Stimulated activated CD4-positive, alpha-beta T cell treated with anti-CD3 and anti-CD28 coated beads, Interleukin-1b, Interleukin-23, amount 100 ng/mL, for 48 hours (primary cell): ENCODE results near the gene PROSER3.
A peak's percentile ranks its signal among the peaks of the same experiment; 100 is the strongest.
"Not testable (repeated sequence)": the region's sequence is repeated elsewhere in the genome, so short reads cannot be mapped to it uniquely, and the experiment has no call there.

Experiments
- DNase-seq: peaks from one replicate; pipeline ENCODE4 v3.0.0-alpha.2; 2020

Gene PROSER3

DNA sequence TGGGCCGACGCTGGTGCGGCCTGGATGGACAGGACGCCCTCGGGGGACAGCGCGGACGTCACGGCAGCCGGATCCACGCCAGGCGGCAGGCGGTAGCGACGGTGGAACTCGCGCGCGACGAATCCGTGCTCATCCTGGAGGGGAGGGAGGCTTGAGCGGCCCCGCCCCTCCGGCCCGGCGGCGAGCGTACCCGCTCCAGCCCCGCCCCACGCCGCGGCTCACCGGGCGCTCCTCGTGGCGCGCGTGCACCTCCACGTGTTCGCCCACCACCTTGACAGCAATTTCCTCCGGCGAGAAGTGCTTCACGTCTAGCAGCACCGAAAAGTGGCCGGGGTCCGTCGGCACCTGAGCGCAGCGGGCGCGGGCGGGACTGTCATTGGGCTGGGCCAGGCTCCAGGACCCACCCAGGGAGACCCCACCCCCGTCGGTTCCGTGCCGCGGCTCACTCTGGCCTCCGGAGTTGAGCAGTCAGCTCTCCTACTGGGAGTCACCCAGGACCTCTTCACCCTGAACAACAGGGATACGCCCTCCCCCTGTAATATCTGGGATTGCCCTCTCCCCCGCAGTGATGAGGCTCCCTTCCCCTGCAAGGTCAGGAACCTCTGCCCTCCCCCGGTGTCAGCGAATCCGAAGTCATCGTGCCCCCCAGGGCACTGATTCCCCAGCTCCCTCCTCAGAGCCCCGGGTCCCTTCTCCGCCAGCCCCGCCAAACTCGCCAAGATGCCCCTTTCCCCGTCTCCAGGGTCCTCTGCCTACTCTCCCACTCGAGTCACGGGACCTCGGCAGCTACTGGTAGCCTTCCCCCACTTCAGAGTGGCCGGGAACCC, 2.2 kb upstream of the PROSER3 start:
- DNase-seq, result peak; percentile 57

GRCh38 chr19:35756377-35757230, 1.4 kb upstream of the PROSER3 start, which contains the start of gene HSPB6:
TSS of gene HSPB6 (minus strand) at chr19:35757029. CDS start at chr19:35757008, 21 bp downstream.
- no peak for DNase-seq

DNA sequence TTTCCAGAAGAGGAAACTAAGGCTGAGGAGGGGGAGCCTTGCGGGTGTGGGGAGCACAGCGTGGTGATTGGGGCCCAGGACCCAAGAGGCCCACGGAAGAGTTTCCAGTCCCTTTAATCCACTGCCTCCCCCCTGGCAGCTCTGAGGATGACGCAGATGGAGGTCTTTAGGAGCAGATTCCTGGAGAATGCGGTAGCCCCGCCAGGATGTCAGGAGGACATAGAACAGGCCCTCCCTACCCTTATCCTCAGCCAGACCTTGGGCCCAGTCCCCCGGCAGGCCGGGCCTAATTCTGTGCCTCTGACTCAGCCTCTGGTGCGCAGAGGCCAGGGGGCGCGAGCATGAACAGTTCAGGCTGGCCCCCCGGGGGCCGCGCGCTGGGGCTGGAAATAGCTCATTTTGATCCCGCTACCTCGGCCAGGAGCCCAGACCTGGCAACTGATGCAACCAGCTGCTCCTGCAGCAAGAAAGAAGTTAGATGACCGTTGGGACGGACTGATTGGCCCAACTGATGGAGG, 686 bp upstream of the PROSER3 start:
- peak; percentile 44 for DNase-seq

GRCh38 chr19:35759697-35760096, 1.7 kb downstream of the PROSER3 start:
- DNase-seq, result no peak

- no peak for DNase-seq
Observed at GRCh38 chr19:35760711-35761349, 2.9 kb downstream of the PROSER3 start.

DNA sequence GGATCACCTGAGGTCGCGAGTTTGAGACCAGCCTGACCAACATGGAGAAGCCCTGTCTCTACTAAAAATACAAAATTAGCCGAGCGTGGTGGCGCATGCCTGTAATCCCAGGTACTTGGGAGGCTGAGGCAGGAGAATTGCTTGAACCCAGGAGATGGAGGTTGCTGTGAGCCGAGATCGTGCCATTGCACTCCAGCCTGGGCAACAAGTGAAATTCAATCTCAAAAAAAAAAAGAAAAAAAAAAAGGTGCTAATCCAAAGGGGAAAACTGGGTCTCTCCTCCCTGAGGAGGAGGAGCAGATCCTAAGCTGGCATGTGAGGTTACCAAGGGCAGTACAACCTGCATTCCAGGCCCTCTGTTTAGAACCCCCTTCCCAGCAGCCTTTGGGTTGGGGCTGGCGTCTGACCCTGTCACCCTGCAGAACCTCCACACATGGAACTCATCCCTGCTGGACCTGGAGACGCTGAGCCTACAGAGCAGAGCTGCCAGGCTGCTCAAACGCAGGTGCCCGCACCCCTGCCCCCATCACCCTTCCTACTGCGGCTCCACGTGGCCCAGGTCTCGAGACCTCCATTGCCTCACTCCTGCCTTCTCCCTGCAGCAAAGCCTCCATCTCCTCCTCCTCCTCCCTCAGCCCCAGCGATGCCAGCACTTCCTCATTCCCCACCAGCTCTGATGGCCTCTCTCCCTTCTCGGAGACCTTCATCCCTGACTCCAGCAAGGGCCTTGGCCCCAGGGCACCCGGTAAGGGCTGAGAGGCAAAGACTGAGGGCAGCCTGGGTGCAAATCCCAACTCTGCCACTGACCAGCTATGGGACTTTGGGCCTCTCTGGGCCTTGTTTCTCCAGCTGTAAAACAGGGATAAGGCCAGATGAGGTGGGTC, 6.7 kb downstream of the PROSER3 start:
- no peak for DNase-seq

GRCh38 chr19:35766571-35767104, 8.7 kb downstream of the PROSER3 start:
- DNase-seq, result no peak

DNA sequence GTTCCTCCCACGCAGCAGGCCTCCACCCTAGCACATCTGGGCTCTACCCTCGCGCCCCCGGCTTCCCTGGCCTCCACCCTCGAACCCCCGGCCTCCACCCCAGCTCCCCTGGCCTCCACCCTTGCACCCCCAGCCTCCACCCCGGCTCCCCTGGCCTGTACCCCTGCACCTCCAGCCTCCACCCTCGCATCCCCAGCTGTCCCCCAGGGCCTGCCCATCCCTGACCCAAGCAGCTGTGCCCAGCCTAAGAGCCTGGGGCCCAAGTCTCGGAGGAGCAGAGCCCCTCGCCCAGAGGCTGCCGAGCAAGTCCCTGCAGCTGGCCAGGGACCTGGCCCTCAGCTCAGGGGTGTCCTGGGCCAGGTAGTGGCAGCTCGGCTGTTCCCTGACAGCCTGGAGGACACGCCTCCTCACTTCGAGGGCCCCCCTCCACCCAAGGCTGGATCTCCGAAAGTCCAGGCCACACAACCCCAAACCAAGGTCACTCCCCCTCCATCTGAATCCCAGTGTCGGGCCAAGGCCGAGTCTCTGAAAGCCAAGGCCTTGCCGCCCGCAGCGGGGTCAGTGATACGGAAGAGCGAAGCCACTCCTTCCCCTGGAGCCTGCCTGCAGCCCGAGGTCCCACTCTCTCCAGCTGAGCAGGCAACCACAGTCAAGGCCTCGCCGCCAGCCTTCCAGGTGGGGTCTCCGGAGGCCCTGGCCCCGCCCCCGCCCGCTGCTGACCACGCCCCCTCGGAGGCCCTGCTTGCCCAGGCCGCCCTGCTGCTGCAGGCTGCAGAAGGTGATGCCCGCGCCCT, 9.5 kb downstream of the PROSER3 start:
- DNase-seq, result no peak

DNA sequence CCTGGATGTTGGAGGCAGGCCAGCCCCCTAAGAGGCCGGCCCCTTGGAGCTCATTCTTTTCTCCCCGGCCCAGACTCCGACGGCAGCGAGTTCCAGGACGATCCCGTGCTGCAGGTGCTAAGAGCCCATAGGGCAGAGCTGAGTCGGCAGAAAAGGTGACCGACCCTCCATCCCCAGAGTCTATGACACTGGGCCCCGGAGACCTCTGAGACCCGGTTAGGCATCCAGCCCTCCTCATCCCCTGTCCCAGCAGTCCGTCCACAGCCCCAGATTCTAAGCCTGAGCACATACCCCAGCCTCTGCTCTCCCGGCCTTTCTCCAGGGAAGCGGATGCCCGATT, 10.1 kb downstream of the PROSER3 start:
- no peak for DNase-seq

GRCh38 chr19:35772362-35772761, 14.4 kb downstream of the PROSER3 start:
- not testable (repeated sequence) for DNase-seq

- DNase-seq, result no peak
Observed at GRCh38 chr19:35773020-35773806, 15.2 kb downstream of the PROSER3 start.

- DNase-seq, result no peak
Observed at GRCh38 chr19:35774274-35775045, 16.5 kb downstream of the PROSER3 start.

GRCh38 chr19:35775046-35775297, 17.0 kb downstream of the PROSER3 start:
- DNase-seq, result no peak

- peak; percentile 99 for DNase-seq
Observed at GRCh38 chr19:35775298-35776101, 17.5 kb downstream of the PROSER3 start, which contains the start of gene ARHGAP33. TSS of gene ARHGAP33 (plus strand) at chr19:35775564. CDS start at chr19:35775659, 95 bp downstream.

DNA sequence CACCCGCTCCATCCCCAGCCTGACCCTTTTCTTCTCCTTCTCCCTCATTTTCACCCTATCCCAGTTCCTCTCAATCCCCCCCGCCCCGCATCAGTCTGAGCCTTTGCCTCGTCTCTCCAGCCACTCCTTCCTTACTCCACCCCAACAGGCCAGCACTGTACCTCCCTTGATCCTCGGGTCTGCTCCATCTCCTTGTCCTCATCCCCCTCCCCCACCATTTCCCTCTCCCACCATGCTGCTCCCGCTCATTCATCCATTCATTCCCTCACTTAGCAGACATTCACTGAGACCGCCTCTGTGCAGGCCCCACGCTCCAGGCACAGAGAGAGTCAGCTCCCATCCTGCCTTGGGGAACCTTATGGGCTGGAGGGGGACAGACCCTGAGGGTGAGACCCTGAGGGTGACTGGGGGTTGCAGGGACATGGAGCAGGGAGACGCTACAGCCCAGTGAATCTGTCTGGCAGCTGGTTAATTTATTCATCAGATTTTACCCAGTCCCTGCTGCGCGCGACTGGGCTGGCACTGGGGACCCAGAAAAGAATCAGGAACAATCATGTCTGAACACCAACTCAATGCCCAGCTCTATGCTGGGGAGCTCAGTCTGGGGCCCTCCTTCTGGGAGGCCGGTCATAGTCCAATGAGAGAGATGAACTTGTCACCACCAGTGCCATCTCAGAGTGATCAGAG, 18.3 kb downstream of the PROSER3 start:
- DNase-seq, result no peak

- DNase-seq, result no peak
Observed at GRCh38 chr19:35777086-35777841, 19.3 kb downstream of the PROSER3 start.

DNA sequence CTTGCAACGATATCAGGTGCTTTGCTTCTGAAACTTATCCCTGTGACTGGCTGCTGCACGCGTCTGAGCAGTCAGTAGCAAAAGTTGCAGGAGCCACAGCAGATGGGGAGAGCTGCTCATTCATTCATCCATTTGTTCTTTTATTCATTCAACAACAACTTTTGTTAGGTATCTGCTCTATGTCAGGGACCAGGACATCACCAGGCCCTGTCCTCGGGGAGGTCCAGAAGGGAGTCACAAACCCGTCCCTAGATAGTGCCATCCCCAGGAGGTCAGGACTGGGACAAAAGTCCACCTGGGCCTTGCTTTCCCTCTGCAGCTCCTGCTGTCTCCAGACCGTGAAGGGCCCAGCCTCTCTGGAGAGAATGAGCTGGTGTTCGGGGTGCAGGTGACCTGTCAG, 20.0 kb downstream of the PROSER3 start:
- no peak for DNase-seq
